PFSK-1 (cell line): Measurements from ENCODE around the gene THBS3.

Experiments
- POLR2AphosphoS5 ChIP-seq: IDR thresholded peaks from 2 replicates; pipeline ENCODE4 v1.6.1; 2012; ENCODE audit warnings: low read depth, mild to moderate bottlenecking, control low read depth, low read length, moderate library complexity
- SIN3A ChIP-seq: IDR thresholded peaks from 2 replicates; pipeline ENCODE4 v1.6.1; 2012; ENCODE audit warnings: mild to moderate bottlenecking, low read length, moderate library complexity, borderline replicate concordance; ENCODE audit not compliant: insufficient read depth
- TAF1 ChIP-seq: IDR thresholded peaks from 2 replicates; pipeline ENCODE4 v1.6.1; 2012; ENCODE audit warnings: low read length, control low read depth, borderline replicate concordance; ENCODE audit not compliant: insufficient read depth

DNA sequence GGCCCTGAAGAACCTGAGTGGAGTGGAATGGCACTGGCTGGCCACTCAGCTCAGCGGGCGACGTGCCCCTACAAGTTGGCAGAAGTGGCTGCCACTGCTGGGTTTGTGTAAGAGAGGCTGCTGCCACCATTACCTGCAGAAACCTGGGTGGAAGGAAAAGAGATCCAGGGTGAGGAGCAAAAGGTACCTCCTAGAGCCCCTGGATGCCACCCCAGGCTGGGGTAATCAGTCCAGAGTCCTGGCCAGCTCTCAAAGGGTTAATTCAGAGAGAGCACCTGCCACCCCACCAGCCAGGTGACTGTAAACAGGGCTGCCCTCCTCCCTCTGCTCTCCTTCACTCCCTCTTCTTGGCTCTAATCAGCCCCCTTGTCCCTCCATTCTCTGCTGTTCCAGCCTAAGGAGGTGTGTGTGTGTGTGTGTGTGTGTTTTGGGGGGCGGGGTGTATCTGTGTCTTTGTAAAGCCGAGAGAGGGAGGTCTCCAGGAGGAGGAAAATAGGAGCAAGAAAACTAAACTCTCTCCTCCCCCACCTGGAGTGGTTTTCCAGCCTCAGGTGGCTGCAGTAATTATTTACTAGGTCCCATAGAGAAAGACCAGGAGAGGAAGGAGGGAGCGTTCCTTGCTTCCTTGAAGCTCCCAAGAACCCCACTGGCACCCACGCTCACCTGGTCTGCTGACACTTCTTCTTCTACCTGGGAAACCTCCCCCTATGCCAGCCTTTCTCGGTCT lies 21.5 kb downstream of the THBS3 start:
- TF ChIP-seq POLR2AphosphoS5 (no peak), SIN3A (no peak), TAF1 (no peak)
